Karpas-422 (cell line): ENCODE data around the gene EGFLAM. TPM values are rescaled to one million over a fixed set of nuclear protein-coding genes. Genes with fewer than 3 reads are reported as not detected.

Experiments used
- DNase-seq: peaks from one replicate; pipeline ENCODE4 v3.0.0-alpha.2; 2015
- H2AFZ ChIP-seq: fragments of 200-600 bp; sonication (generic); 2 replicates; pipeline ENCODE4 v1.6.1; 2014; ENCODE audit warnings: antibody characterized with exemption, low read length, mixed read lengths
- H3K27ac ChIP-seq: fragments of 200-600 bp; sonication (generic); 2 replicates; pipeline ENCODE4 v1.5.1; 2014; ENCODE audit warnings: mild to moderate bottlenecking, low read length, moderate library complexity
- H3K27me3 ChIP-seq: fragments of 200-600 bp; sonication (generic); 2 replicates; pipeline ENCODE4 v1.6.1; 2014; ENCODE audit warnings: low read length, mixed read lengths
- H3K36me3 ChIP-seq: fragments of 200-600 bp; sonication (generic); 2 replicates; pipeline ENCODE4 v1.6.1; 2014; ENCODE audit warnings: low read length, mixed read lengths; ENCODE audit not compliant: insufficient read depth
- H3K4me1 ChIP-seq: fragments of 200-600 bp; sonication (generic); 2 replicates; pipeline ENCODE4 v1.6.1; 2014; ENCODE audit warnings: mild to moderate bottlenecking, low read length, mixed read lengths
- H3K4me2 ChIP-seq: fragments of 200-600 bp; sonication (generic); 2 replicates; pipeline ENCODE4 v1.6.1; 2014; ENCODE audit warnings: low read length, low read depth, mild to moderate bottlenecking; ENCODE audit not compliant: poor library complexity, severe bottlenecking
- H3K4me3 ChIP-seq: fragments of 200-600 bp; sonication (generic); 2 replicates; pipeline ENCODE4 v1.5.1; 2014; ENCODE audit warnings: mild to moderate bottlenecking, antibody characterized with exemption, low read length, mixed read lengths
- H3K79me2 ChIP-seq: fragments of 200-600 bp; sonication (generic); 2 replicates; pipeline ENCODE4 v1.6.1; 2014; ENCODE audit warnings: mild to moderate bottlenecking, low read length, mixed read lengths
- H3K9ac ChIP-seq: fragments of 200-600 bp; sonication (generic); 2 replicates; pipeline ENCODE4 v1.6.0; 2014; ENCODE audit warnings: low read length
- H3K9me2 ChIP-seq: fragments of 200-600 bp; sonication (generic), shearing (Covaris generic); replicated peaks from 2 replicates; pipeline ENCODE4 v1.6.0; 2014; ENCODE audit warnings: mild to moderate bottlenecking, low read length, moderate library complexity; ENCODE audit not compliant: insufficient read depth
- H3K9me3 ChIP-seq: fragments of 300-700, 200-600 bp; sonication (generic); 2 replicates; pipeline ENCODE4 v1.6.1; 2014; ENCODE audit warnings: low read length, mixed read lengths
- H4K20me1 ChIP-seq: fragments of 200-600 bp; sonication (generic); 2 replicates; pipeline ENCODE4 v1.6.1; 2014; ENCODE audit warnings: mild to moderate bottlenecking, antibody characterized with exemption, low read length, low read depth; ENCODE audit not compliant: insufficient read depth
- small RNA-seq: library from RNA; depleted of rRNA; stranded (forward); fragments of <200 nt; gene quantifications from one replicate; pipeline ENCODE3, GENCODE V24; 2014
- total RNA-seq: library from RNA; depleted of rRNA; stranded (reverse); fragments of >200 nt; shearing (Covaris generic); gene quantifications from 2 replicates; pipeline ENCODE4 v1.2.3, GENCODE V29; 2014; ENCODE audit warnings: low replicate concordance

The EGFLAM gene
- total RNA-seq, 1 experiment from 2014 or later, result not detected

DNA sequence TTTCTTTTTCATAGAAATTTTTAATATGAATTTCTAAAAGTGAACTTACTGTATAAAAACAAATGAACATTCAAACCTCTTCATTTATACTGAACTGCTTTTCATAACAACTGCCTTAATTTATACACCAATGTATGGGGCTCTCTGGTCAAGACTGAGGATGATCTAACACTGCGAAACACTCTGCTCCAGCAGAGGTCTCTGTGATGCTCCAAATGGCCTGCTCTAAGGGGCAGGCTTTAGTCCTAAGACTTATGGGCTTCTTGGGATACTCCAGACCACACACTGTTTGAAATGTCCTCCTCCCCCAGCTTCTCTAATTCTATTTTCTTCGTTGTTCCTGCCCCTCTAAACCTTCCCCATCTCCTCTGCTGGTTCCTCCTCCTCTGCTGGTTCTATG is 239.6 kb downstream of the EGFLAM start:
- Histone ChIP-seq H3K4me1 (no peaks in the 10 kb centered on the region), H3K4me3 (no peak overlapping the region), H3K27ac (no peak overlapping the region), H3K27me3 (no peaks in the 10 kb centered on the region), H4K20me1 (no peaks in the 10 kb centered on the region), H2AFZ (no peak overlapping the region), H3K4me2 (no peak overlapping the region), H3K9me3 (no peaks in the 10 kb centered on the region), H3K9me2 (no peaks in the 10 kb centered on the region), H3K9ac (no peak overlapping the region), H3K79me2 (no peaks in the 10 kb centered on the region), H3K36me3 (no peaks in the 10 kb centered on the region)
- no peak for DNase-seq

DNA sequence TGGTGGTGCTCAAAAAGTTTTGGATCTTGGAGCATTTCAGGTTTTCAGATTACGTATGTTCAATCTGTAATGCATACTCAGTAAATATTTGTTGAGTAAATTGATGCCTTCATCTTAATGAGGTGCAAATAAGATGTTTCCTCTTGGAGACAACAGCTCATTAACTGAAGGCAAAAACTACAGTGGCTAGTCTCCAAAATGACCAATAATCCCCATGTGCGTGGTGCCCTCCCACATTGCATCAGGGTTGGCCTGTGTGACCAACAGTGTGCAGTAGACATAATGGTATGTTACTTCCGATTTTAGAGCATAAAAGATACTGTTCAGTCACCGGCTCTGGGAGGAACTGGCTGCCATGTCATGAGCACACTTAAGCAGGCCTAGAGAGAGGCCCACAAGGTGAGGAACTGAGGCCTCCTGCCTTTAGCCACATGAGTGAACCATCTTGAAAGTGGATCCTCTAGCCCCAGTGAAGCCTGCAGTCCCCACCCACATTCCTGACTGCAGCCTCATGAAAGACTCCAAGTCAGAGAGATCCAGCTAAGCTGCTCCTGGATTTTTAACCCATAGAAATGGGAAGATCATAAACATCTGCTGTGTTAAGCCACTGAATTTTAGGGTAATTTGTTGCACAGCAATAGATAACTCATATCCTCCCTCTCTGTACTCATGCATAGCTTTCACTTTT is 242.4 kb downstream of the EGFLAM start:
- no peak overlapping the region for H3K9ac ChIP-seq
- H3K27me3 ChIP-seq, result no peaks in the 10 kb centered on the region
- no peaks in the 10 kb centered on the region for H3K9me2 ChIP-seq
- no peaks in the 10 kb centered on the region for H3K79me2 ChIP-seq
- H3K4me3 ChIP-seq, result no peak overlapping the region
- no peaks in the 10 kb centered on the region for H3K36me3 ChIP-seq
- no peak overlapping the region for H2AFZ ChIP-seq
- DNase-seq, result no peak
- no peak overlapping the region for H3K27ac ChIP-seq
- H3K9me3 ChIP-seq, result no peaks in the 10 kb centered on the region
- H3K4me2 ChIP-seq, result no peak overlapping the region
- no peaks in the 10 kb centered on the region for H4K20me1 ChIP-seq
- no peaks in the 10 kb centered on the region for H3K4me1 ChIP-seq

DNA sequence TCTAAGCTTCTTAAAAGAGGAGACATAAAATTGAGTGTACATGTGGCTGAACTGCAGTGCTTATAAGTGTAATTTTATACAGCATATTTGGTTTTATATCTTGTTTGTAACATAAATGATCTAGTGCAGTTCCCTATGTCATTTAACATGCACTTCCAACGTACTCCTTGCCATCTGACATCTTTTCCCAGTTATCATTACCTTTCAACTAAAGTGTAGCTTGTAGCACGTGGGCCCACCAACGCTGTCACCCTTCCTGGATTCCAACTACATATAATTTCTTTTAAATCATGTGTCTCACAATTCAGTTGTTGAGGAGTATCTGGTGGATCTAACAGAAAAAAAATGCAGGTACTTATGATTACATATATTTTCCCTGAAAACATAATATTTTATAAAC is 247.9 kb downstream of the EGFLAM start:
- Histone ChIP-seq H3K79me2 (no peaks in the 10 kb centered on the region), H3K27me3 (no peaks in the 10 kb centered on the region), H3K27ac (no peak overlapping the region), H3K4me3 (no peak overlapping the region), H3K9me2 (no peaks in the 10 kb centered on the region), H2AFZ (no peak overlapping the region), H3K36me3 (no peaks in the 10 kb centered on the region), H3K4me2 (no peak overlapping the region), H3K9ac (no peak overlapping the region), H3K9me3 (no peaks in the 10 kb centered on the region), H3K4me1 (peaks cover 3% of the 10 kb centered on the region; the same call in 1 of the 2 replicates), H4K20me1 (no peaks in the 10 kb centered on the region)
- no peak for DNase-seq

DNA sequence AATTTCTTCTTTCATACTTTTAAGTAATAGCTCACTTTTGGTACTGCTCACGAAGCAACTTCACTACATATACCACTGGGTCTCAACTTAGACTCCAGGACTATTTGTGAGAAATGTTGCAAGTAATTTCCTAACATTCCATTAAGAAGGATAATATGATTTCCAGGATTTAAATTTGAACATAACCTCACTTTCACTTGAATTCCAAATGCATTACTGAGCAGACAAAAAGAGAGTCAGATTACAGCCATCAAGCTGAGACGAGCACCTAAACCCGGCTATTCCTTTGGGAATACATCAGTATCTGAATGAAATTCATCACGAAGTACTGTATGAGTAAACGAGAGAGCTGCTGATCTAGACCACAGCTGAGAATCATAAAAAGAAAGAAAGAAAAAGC is 250.8 kb downstream of the EGFLAM start:
- Histone ChIP-seq H3K27me3 (no peaks in the 10 kb centered on the region), H3K36me3 (no peaks in the 10 kb centered on the region), H3K4me1 (peaks cover 3% of the 10 kb centered on the region; the same call in 1 of the 2 replicates), H4K20me1 (no peaks in the 10 kb centered on the region), H3K79me2 (no peaks in the 10 kb centered on the region), H2AFZ (no peak overlapping the region), H3K9ac (no peak overlapping the region), H3K4me3 (no peak overlapping the region), H3K9me3 (no peaks in the 10 kb centered on the region), H3K9me2 (no peaks in the 10 kb centered on the region), H3K4me2 (no peak overlapping the region), H3K27ac (no peak overlapping the region)
- DNase-seq, result no peak

Small RNA genes within 50 kb of the gene (small RNA-seq; reads per million reads assigned to genes)
- 0.24 reads per million for gene AC091839.1
